Endothelial cell of umbilical vein (primary cell): Measurements from ENCODE around the gene IER3IP1.

Experiments used
- FOS ChIP-seq: IDR thresholded peaks from 2 replicates; pipeline ENCODE4 v1.6.1; 2011; ENCODE audit warnings: mild to moderate bottlenecking, low read length, moderate library complexity, borderline replicate concordance; ENCODE audit not compliant: insufficient read depth
- POLR2A ChIP-seq: IDR thresholded peaks from 2 replicates; pipeline ENCODE4 v1.6.1; 2012; ENCODE audit warnings: low read depth, mild to moderate bottlenecking, control low read depth, low read length
- TF ChIP-seq, protein P1 (sequence below), 2 donors: IDR thresholded peaks; 1 replicate in 1 of 2; 2 replicates in 1 of 2; pipeline ENCODE4 v1.5.1; 2011; ENCODE audit warnings: low read length in 2 of 2, mild to moderate bottlenecking in 2 of 2, moderate library complexity in 2 of 2, control low read depth in 1 of 2, inconsistent platforms in 1 of 2, low read depth in 1 of 2; ENCODE audit not compliant: insufficient read depth in 1 of 2; ENCODE audit errors: extremely low read depth in 1 of 2

DNA sequence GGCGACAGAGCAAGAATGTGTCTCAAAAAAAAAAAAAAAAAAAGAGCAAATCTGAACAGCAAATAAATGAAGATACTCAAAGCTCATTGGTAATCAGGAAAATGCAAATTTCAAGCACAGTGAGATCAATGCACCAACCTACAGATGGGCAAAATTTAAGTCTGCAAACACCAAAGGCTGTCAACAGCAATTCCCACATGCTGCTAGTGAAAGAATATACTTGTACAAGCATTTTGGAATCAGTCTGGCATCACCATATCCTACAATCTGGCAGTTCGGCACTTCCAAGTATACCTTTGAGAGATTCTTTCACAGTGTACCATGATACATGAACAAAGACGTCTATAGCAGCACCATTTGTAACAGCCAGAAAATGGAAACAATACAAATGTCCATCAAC is 30.0 kb downstream of the IER3IP1 start:
- TF ChIP-seq POLR2A (no peak), FOS (no peak)
- TF ChIP-seq, protein P1, sequence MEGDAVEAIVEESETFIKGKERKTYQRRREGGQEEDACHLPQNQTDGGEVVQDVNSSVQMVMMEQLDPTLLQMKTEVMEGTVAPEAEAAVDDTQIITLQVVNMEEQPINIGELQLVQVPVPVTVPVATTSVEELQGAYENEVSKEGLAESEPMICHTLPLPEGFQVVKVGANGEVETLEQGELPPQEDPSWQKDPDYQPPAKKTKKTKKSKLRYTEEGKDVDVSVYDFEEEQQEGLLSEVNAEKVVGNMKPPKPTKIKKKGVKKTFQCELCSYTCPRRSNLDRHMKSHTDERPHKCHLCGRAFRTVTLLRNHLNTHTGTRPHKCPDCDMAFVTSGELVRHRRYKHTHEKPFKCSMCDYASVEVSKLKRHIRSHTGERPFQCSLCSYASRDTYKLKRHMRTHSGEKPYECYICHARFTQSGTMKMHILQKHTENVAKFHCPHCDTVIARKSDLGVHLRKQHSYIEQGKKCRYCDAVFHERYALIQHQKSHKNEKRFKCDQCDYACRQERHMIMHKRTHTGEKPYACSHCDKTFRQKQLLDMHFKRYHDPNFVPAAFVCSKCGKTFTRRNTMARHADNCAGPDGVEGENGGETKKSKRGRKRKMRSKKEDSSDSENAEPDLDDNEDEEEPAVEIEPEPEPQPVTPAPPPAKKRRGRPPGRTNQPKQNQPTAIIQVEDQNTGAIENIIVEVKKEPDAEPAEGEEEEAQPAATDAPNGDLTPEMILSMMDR (IDR thresholded peaks at IDR 0.05; ENCODE audit: extremely low read depth in 1 of 2, insufficient read depth in 1 of 2, low read depth in 1 of 2, low read length in 2 of 2): no peak
